GM23248 (cell line): ENCODE data around the gene TRPC4. TPM values are rescaled to one million over a fixed set of nuclear protein-coding genes. Genes with fewer than 3 reads are reported as not detected.

Experiments used
- DNase-seq: peaks from one replicate; pipeline ENCODE4 v3.0.0-alpha.2; 2015
- H2AFZ ChIP-seq: fragments of 200-600 bp; sonication (generic); 2 replicates; pipeline ENCODE4 v1.6.1; 2016; ENCODE audit warnings: antibody characterized with exemption
- H3F3A ChIP-seq: fragments of 200-600 bp; sonication (generic); 2 replicates; pipeline ENCODE4 v1.6.1; 2016; ENCODE audit warnings: mild to moderate bottlenecking, antibody characterized with exemption, mixed run types; ENCODE audit not compliant: insufficient read depth
- H3K27ac ChIP-seq: fragments of 200-600 bp; sonication (generic); 2 replicates; pipeline ENCODE4 v1.5.1; 2016; ENCODE audit warnings: mild to moderate bottlenecking
- H3K27me3 ChIP-seq: fragments of 200-600 bp; sonication (generic); replicated peaks from 2 replicates; pipeline ENCODE4 v1.6.1; 2016; ENCODE audit warnings: mild to moderate bottlenecking; ENCODE audit not compliant: insufficient read depth
- H3K36me3 ChIP-seq: fragments of 200-600 bp; sonication (generic); 2 replicates; pipeline ENCODE4 v1.6.1; 2016; ENCODE audit warnings: low read depth, mild to moderate bottlenecking
- H3K4me1 ChIP-seq: fragments of 200-600 bp; sonication (generic); 2 replicates; pipeline ENCODE4 v1.6.1; 2016; ENCODE audit warnings: mild to moderate bottlenecking; ENCODE audit not compliant: insufficient read depth
- H3K4me2 ChIP-seq: fragments of 200-600 bp; sonication (generic); one replicate; pipeline ENCODE4 v1.6.1; 2016; ENCODE audit warnings: mild to moderate bottlenecking; ENCODE audit not compliant: unreplicated experiment
- H3K4me3 ChIP-seq: fragments of 200-600 bp; sonication (generic); 2 replicates; pipeline ENCODE4 v1.5.1; 2016; ENCODE audit warnings: mild to moderate bottlenecking
- H3K79me2 ChIP-seq: fragments of 200-600 bp; sonication (generic); 2 replicates; pipeline ENCODE4 v1.6.1; 2016; ENCODE audit warnings: mild to moderate bottlenecking; ENCODE audit not compliant: insufficient read depth
- H3K9ac ChIP-seq: fragments of 200-600 bp; sonication (generic); 2 replicates; pipeline ENCODE4 v1.6.1; 2016; ENCODE audit warnings: mild to moderate bottlenecking
- H3K9me2 ChIP-seq: fragments of 200-600 bp; sonication (generic); 2 replicates; pipeline ENCODE4 v1.6.1; 2016; ENCODE audit warnings: mixed run types, mild to moderate bottlenecking, moderate library complexity; ENCODE audit not compliant: insufficient read depth
- H3K9me3 ChIP-seq: fragments of 200-600 bp; sonication (generic); one replicate; pipeline ENCODE4 v1.6.1; 2017; ENCODE audit warnings: low read depth
- H4K20me1 ChIP-seq: fragments of 200-600 bp; sonication (generic); 2 replicates; pipeline ENCODE4 v1.6.0; 2016; ENCODE audit not compliant: insufficient read depth
- EZH2 ChIP-seq: fragments of 200-600 bp; sonication (generic); IDR thresholded peaks from 2 replicates; pipeline ENCODE4 v1.6.1; 2018; ENCODE audit warnings: antibody characterized with exemption, mild to moderate bottlenecking; ENCODE audit not compliant: insufficient read depth, poor library complexity, severe bottlenecking
- EZH2phosphoT487 ChIP-seq: fragments of 200-600 bp; sonication (generic); IDR thresholded peaks from 2 replicates; pipeline ENCODE4 v1.6.1; 2018; ENCODE audit warnings: antibody characterized with exemption, moderate library complexity, mild to moderate bottlenecking, low read depth; ENCODE audit not compliant: insufficient read depth
- WGBS, 2 experiments: methylation state at CpG; one replicate each; pipeline ENCODE4 v1.1.6; 2015 to 2017; ENCODE audit warnings: low lambda C conversion rate in 2 of 2, low coverage in 1 of 2; ENCODE audit errors: missing lambda C conversion rate in 2 of 2; 5-methylcytosine and 5-hydroxymethylcytosine counted together
- in situ Hi-C: fragments of 300-500 bp; cut with MboI; formaldehyde crosslinking; loops from 2 replicates; pipeline ENCODE4 v1.15.0; 2020
- polyA plus RNA-seq: library from polyadenylated mRNA; unstranded; fragments of >200 nt; fragmentation: Nextera tagmentation; extraction: Ambion mirVana; gene quantifications from 2 replicates; pipeline ENCODE4 v1.2.1, GENCODE V29; 2016
- total RNA-seq: library from RNA; depleted of rRNA; stranded (reverse); fragments of >200 nt; shearing (Covaris generic); gene quantifications from 2 replicates; pipeline ENCODE4 v1.2.3, GENCODE V29; 2014

The TRPC4 gene
- total and polyA plus RNA-seq, 2 experiments from 2014 or later = 6.7 to 10.5 TPM

- Histone ChIP-seq H3K27me3 (no peaks in the 10 kb centered on the region), H3K4me3 (no peak overlapping the region), H3K9me3 (no peaks in the 10 kb centered on the region), H3F3A (no peaks in the 10 kb centered on the region), H3K9ac (no peak overlapping the region), H2AFZ (no peak overlapping the region), H3K4me2 (no peak overlapping the region), H3K79me2 (no peaks in the 10 kb centered on the region), H3K36me3 (no peaks in the 10 kb centered on the region), H3K27ac (no peak overlapping the region), H3K9me2 (no peaks in the 10 kb centered on the region), H4K20me1 (no peaks in the 10 kb centered on the region), H3K4me1 (0 out of 2 replicates have a peak, but pooled peaks cover 4% of the 10 kb centered on the region)
- in situ Hi-C loops = no loop called here
- no peak for DNase-seq
- 36 to 38% methylated on average over 1 of the region's 1 CpG for WGBS, 2 experiments
- TF ChIP-seq EZH2phosphoT487 (no peak), EZH2 (no peak)
Measured at GRCh38 chr13:37910790-37911189, 41.2 kb upstream of the TRPC4 start.

- Histone ChIP-seq H3K9me3 (no peaks in the 10 kb centered on the region), H3K4me3 (no peak overlapping the region), H3K27ac (no peak overlapping the region), H4K20me1 (no peaks in the 10 kb centered on the region), H3F3A (no peaks in the 10 kb centered on the region), H3K9me2 (no peaks in the 10 kb centered on the region), H3K36me3 (no peaks in the 10 kb centered on the region), H3K4me2 (no peak overlapping the region), H3K4me1 (peaks cover 11% of the 10 kb centered on the region), H3K79me2 (no peaks in the 10 kb centered on the region), H3K9ac (no peak overlapping the region), H3K27me3 (no peaks in the 10 kb centered on the region), H2AFZ (no peak overlapping the region)
- in situ Hi-C loops = no loop called here
- no peak for DNase-seq
- 92 to 97% methylated on average over 1 of the region's 1 CpG for whole genome bisulfite sequencing, 2 experiments
- TF ChIP-seq EZH2 = no peak
- no peak for TF ChIP-seq EZH2phosphoT487
Measured at GRCh38 chr13:37906880-37907279, 37.3 kb upstream of the TRPC4 start.

GRCh38 chr13:37905736-37906135 is 36.2 kb upstream of the TRPC4 start:
- Histone ChIP-seq H3K27me3 (no peaks in the 10 kb centered on the region), H2AFZ (no peak overlapping the region), H3F3A (no peaks in the 10 kb centered on the region), H3K4me3 (no peak overlapping the region), H3K79me2 (no peaks in the 10 kb centered on the region), H3K4me2 (no peak overlapping the region), H4K20me1 (no peaks in the 10 kb centered on the region), H3K9me3 (no peaks in the 10 kb centered on the region), H3K9me2 (no peaks in the 10 kb centered on the region), H3K4me1 (peaks cover 11% of the 10 kb centered on the region), H3K27ac (no peak overlapping the region), H3K9ac (no peak overlapping the region), H3K36me3 (no peaks in the 10 kb centered on the region)
- WGBS, 2 experiments = 46 to 48% methylated on average over 2 of the region's 2 CpGs
- in situ Hi-C loops = no loop called here
- DNase-seq = peak; percentile 36
- TF ChIP-seq EZH2phosphoT487 (no peak), EZH2 (no peak)

- Histone ChIP-seq H3K27me3 (no peaks in the 10 kb centered on the region), H3K9me3 (no peaks in the 10 kb centered on the region), H3K9ac (no peak overlapping the region), H3K4me1 (no peaks in the 10 kb centered on the region), H3K27ac (no peak overlapping the region), H3F3A (no peaks in the 10 kb centered on the region), H4K20me1 (no peaks in the 10 kb centered on the region), H2AFZ (no peak overlapping the region), H3K9me2 (no peaks in the 10 kb centered on the region), H3K4me3 (no peak overlapping the region), H3K36me3 (no peaks in the 10 kb centered on the region), H3K4me2 (no peak overlapping the region), H3K79me2 (no peaks in the 10 kb centered on the region)
- in situ Hi-C loops = no loop called here
- no peak for DNase-seq
- WGBS, 2 experiments = 35 to 37% methylated on average over 4 of the region's 4 CpGs
- TF ChIP-seq EZH2phosphoT487 (no peak), EZH2 (no peak)
Measured at GRCh38 chr13:37899753-37900152, 30.2 kb upstream of the TRPC4 start.

DNA sequence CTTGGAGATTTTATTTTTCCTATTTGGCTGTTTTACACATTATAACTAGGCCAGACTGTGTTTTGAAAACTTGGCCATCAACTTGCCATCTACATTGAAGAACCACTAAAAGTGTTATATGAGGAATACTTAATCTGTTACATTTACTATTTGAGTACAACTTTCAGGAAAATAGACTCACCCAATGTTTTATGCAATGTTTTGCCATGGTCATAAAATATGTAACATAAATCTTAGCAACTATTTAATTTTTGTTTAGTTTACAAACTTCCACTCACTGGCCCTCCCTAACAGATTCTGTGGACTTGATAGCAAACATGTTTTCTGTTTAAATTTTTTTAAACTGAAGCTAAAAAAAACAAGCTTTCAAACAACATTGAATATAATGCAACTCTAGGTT is 23.7 kb upstream of the TRPC4 start:
- no peaks in the 10 kb centered on the region for H3F3A ChIP-seq
- in situ Hi-C loops = no loop called here
- no peaks in the 10 kb centered on the region for H3K4me1 ChIP-seq
- no peaks in the 10 kb centered on the region for H3K9me2 ChIP-seq
- no peaks in the 10 kb centered on the region for H4K20me1 ChIP-seq
- H3K79me2 ChIP-seq = no peaks in the 10 kb centered on the region
- no peak overlapping the region for H3K27ac ChIP-seq
- H3K9ac ChIP-seq = no peak overlapping the region
- H3K4me2 ChIP-seq = no peak overlapping the region
- DNase-seq = no peak
- no peaks in the 10 kb centered on the region for H3K27me3 ChIP-seq
- no peaks in the 10 kb centered on the region for H3K36me3 ChIP-seq
- no peak overlapping the region for H2AFZ ChIP-seq
- no peak for TF ChIP-seq EZH2
- TF ChIP-seq EZH2phosphoT487 = no peak
- no peak overlapping the region for H3K4me3 ChIP-seq
- H3K9me3 ChIP-seq = no peaks in the 10 kb centered on the region
